NCI-H2196 treated with DMSO at 0.1 percent for 48 hours (cell line): Measurements from ENCODE around the gene LTBP1.

Experiments
- DNase-seq: peaks from one replicate; lab custom pipeline; 2025; ENCODE audit not compliant: unreplicated experiment; lab: John Stamatoyannopoulos, UW

The LTBP1 gene

GRCh38 chr2:33181466-33181865 lies 234.7 kb downstream of the LTBP1 start:
- no peak for DNase-seq

- no peak for DNase-seq
These were observed 237.3 kb downstream of the LTBP1 start for GRCh38 chr2:33184041-33184440.

DNA sequence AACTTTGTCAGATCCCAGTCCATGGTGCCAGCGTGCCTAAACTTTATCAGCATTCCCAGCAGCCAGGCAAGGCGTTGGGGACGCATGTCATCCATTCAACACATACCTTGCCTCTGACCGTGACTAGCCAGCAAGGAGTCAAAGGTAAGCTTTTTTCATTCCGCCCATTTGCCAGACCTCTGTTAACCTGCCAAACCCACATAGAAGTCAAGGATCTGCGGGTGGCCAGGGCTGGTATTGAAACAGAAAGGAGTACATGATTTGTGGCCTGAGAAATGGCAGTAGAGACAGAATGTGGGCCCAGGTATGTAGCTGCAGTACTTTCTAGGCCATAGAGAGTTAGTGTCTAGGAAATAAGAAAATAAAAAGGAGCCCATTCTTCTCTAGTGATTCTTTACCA lies 240.2 kb downstream of the LTBP1 start:
- DNase-seq, result no peak

DNA sequence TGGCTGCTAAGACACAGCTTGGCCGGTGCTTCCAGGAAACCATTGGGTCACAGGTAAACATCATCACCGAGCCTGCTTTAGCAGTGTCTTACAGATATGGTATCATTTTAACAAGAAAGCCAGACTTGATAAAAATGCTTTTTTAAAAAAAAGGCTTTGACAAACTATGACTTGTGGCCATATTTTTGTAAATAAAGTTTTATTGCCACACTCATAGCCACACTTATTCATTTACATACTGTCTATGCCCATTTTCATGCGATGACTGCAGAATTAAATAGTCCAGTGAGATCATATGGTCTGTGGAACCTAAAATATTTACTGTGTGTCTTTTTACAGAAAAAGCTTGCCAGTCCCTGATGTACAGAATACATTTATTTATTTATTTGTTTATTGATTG lies 242.0 kb downstream of the LTBP1 start:
- DNase-seq, result no peak

- no peak for DNase-seq
These were observed 243.7 kb downstream of the LTBP1 start for GRCh38 chr2:33190393-33190937.

GRCh38 chr2:33195891-33196290 lies 249.1 kb downstream of the LTBP1 start:
- no peak for DNase-seq

DNA sequence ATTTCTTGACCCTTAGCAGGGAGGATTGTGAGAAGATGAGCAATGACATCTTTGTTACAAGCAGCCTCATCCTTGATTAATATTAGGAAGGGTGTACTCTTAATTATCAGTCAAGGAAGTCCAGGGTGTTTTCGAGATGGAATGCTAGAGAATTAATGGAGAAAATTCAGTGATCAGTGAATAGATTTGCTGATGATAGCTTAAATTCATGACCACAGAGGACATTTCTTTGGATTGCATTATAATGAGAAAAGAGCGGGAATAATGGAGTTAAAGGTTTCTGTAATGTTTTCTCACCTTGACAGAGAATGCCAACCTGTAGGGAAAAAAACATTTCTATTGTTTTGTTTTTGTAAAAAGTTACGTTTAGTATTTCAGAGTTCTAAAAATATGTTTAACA lies 249.9 kb downstream of the LTBP1 start:
- DNase-seq, result no peak

- no peak for DNase-seq
These were observed 250.6 kb downstream of the LTBP1 start for GRCh38 chr2:33197198-33197938.

GRCh38 chr2:33202641-33203522 lies 256.1 kb downstream of the LTBP1 start:
- no peak for DNase-seq

- DNase-seq, result no peak
These were observed 258.2 kb downstream of the LTBP1 start for GRCh38 chr2:33204945-33205344.

DNA sequence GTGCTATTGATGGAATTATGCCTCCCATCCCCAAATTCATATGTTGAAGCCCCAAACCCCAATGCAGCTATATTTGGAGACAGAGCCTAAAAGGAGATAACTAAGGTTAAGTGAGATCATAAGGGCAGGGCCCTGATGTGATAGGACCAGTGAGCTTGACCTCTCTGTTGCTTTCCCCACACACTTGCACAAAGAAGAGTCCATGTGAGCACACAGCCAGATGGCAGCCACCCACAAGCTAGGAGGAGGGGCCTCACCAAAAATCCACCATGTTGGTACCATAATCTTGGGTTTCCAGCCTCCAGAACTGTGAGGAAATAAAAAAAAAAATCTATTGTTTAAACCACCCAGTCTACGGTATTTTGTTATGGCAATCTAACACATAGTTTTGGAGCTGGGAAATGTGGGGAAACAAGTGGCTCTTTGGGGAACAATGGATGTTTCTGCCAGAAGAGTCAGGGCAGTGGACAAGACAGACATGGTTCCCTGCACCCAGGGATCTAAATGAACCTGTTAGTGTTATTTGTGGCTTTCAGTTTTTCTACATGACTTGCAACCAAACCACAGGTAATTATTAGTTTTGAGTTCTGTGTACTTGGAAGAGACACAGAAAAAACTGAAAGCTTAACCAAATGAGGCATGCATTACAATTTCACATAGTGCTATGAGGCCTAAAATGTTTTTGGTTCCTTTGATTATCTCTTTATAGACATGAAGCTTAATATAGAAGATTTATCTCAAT lies 259.1 kb downstream of the LTBP1 start:
- no peak for DNase-seq

DNA sequence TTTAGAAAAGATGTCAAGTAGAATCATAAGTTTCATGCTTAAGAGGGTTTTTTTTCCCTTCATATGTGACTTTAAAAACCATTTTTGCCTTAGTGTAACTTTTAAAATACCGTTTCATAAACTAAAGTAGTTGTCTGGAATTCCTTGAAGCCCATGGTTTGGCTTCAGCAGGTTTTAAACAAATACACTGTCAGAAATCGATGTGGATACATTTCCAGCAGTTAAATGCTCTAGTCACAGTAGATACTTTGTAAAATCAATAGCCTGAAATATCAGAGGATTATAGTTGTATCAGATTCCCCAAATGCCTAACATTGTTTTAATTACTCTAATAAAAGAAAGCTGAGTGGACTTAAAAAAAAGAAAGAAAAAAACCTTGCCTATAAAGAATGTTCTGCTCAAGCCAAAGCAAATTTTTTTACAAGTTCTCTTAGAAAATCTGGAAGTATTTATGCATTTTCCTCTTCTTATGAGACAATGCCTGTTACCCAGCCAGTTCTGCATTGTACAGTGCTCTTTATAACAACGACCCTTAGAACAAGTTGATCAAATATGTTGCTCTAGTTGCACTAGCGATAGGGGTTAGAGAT lies 260.5 kb downstream of the LTBP1 start:
- DNase-seq, result no peak

DNA sequence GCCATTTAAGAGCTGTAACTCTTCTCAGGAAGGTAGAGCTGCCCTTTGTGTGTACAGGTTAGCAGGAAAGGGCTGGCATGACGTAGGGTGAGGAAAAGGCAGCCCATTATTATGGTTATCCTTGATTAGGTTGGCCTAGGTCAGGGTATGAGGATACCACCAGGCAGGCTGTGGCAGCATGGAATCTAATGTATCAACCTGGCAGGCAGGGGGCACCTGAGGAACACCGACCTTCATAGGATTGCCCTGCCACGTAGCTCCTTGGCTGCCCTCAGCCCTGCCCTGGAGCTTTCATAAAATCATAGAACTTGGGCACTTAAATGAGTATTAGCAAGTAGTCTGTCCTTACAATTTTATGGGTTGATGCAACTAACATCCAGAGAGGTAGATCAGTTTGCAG lies 261.6 kb downstream of the LTBP1 start:
- no peak for DNase-seq

DNA sequence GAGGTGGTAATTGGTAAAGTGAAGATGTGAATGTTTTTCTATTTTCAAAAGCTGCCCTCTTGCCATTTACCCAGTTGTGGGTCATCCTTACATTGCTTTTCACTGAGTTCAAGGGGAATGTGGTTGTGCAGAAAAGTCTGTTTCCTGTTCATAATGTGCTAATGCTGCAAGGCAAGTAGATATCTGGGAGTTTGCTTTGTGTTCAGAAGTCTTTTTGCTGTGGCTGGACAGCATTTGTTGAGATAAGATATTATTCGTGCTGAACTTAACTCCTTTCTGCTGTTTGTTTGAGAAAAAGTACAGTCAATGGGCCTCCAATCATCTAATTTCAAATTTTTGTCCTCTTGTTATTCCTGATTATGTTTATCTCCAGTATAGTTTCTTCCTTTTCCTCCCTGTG lies 263.2 kb downstream of the LTBP1 start:
- DNase-seq, result no peak

DNA sequence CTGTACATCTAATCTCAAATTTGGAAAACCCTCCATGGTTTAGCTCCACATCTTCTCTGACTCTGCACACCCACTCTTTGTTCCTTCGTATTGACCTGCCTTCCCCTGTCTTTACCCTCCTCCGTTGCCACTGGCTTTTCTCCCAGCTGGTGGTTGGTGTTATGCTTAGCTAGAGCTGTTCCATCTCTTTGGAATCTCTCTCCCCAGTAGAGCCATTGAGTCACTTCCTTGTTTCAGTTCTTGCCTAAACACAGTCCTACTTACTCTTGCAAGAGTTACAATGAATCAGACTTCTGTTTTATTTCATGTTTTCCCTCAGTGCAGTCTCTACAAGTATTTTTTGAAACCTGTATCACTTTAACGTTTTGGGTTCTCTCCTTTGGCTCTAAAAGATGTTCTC lies 263.9 kb downstream of the LTBP1 start:
- DNase-seq, result no peak

DNA sequence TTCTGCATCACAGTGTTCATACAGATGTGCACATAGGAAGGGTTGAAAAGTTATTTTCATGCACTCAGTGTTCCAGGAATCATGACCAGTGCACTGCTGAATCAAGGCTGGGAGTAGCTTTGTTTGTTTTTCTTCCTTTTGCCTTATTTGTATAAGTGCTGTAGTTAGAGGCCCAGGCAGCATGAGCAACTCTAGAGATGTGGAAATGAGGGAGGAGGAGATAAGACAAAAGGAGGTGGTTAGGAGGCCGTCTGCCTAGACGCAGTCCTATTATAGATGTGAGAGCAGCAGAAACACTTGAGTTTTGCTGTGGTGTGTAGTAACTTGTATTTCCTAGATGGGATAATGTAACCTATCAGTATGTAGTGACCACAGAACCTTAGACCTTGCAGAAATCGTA lies 265.4 kb downstream of the LTBP1 start:
- DNase-seq, result no peak

GRCh38 chr2:33213244-33213643 lies 266.5 kb downstream of the LTBP1 start:
- DNase-seq, result no peak

DNA sequence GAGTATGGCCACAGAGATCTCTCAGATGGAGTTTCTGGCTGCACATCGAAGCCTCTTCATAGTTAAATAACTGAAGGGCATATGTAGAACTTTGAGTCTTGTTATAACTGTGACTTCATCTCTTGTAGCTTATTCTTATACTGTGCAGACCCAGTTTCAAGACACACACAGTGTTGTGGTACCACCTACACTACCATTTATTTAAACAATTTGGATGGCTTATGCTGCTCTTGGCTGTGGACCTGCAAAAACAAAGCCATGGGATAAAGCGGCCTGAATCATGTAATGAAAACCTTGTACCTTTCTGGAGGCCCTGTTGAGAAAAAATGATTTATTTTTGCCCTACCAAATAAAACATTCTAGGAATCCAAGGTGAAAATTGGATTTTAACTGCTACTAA lies 266.9 kb downstream of the LTBP1 start:
- no peak for DNase-seq

- no peak for DNase-seq
These were observed 267.7 kb downstream of the LTBP1 start for GRCh38 chr2:33214436-33214835.

GRCh38 chr2:33214857-33215256 lies 268.1 kb downstream of the LTBP1 start:
- DNase-seq, result no peak

GRCh38 chr2:33215299-33215698 lies 268.5 kb downstream of the LTBP1 start:
- no peak for DNase-seq
